Pulmonary artery endothelial cell (primary cell): ENCODE data around the gene VRK2. TPM values are rescaled to one million over a fixed set of nuclear protein-coding genes. Genes with fewer than 3 reads are reported as not detected.
"Not testable (repeated sequence)": the region's sequence is repeated elsewhere in the genome, so short reads cannot be mapped to it uniquely, and the experiment has no call there.

Experiments
- DNase-seq: peaks from one replicate; pipeline ENCODE4 v3.0.0-alpha.2; 2011; ENCODE audit warnings: low read depth, low spot score
- total RNA-seq: library from RNA; depleted of rRNA; stranded (reverse); fragments of >200 nt; gene quantifications from 2 replicates; pipeline ENCODE4 v1.2.3, GENCODE V29; 2014

The VRK2 gene
- total RNA-seq, 1 donor from 2014 or later: 40.0 TPM

GRCh38 chr2:58158481-58158880 lies 111.9 kb downstream of the VRK2 start:
- DNase-seq: no peak

GRCh38 chr2:58163913-58164312 lies 117.3 kb downstream of the VRK2 start:
- no peak for DNase-seq

- DNase-seq: not testable (repeated sequence)
These were observed 121.5 kb downstream of the VRK2 start for GRCh38 chr2:58168130-58168529.

DNA sequence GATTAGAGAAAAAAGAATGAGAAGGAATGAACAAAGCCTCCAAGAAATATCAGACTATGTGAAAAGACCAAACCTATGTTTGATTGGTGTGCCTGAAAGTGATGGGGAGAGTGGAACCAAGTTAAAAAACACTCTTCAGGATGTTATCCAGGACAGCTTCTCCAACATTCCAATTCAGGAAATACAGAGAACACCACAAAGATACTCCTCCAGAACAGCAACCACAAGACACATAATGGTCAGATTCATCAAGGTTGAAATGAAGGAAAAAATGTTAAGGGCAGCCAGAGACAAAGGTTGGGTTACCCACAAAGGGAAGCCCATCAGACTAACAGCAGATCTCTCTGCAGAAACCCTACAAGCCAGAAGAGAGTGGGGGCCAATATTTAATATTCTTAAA lies 123.2 kb downstream of the VRK2 start:
- not testable (repeated sequence) for DNase-seq

- not testable (repeated sequence) for DNase-seq
These were observed 123.8 kb downstream of the VRK2 start for GRCh38 chr2:58170334-58170933.

- DNase-seq: not testable (repeated sequence)
These were observed 125.2 kb downstream of the VRK2 start for GRCh38 chr2:58171831-58172230.

DNA sequence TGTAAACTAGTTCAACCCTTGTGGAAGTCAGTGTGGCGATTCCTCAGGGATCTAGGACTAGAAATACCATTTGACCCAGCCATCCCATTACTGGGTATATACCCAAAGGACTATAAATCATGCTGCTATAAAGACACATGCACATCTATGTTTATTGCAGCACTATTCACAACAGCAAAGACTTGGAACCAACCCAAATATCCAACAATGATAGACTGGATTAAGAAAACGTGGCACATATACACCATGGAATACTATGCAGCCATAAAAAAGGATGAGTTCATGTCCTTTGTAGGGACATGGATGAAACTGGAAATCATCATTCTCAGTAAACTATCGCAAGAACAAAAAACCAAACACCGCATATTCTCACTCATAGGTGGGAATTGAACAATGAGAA lies 130.6 kb downstream of the VRK2 start:
- DNase-seq: not testable (repeated sequence)

- DNase-seq: not testable (repeated sequence)
These were observed 133.6 kb downstream of the VRK2 start for GRCh38 chr2:58180175-58180574.

GRCh38 chr2:58180635-58181034 lies 134.0 kb downstream of the VRK2 start:
- no peak for DNase-seq

GRCh38 chr2:58182527-58182926 lies 135.9 kb downstream of the VRK2 start:
- DNase-seq: no peak

- no peak for DNase-seq
These were observed 139.9 kb downstream of the VRK2 start for GRCh38 chr2:58186501-58186900.

DNA sequence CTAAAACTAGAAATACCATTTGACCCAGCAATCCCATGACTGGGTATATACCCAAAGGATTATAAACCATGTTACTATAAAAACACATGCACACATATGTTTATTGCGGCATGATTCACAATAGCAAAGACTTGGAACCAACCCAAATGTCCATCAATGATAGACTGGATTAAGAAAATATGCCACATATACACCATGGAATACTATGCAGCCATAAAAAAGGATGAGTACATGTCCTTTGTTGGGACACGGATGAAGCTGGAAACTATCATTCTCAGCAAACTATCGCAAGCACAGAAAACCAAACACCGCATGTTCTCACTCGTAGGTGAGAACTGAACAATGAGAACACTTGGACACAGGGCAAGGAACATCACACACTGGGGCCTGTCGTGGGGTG lies 140.4 kb downstream of the VRK2 start:
- DNase-seq: not testable (repeated sequence)

GRCh38 chr2:58194458-58194857 lies 147.9 kb downstream of the VRK2 start:
- DNase-seq: no peak

DNA sequence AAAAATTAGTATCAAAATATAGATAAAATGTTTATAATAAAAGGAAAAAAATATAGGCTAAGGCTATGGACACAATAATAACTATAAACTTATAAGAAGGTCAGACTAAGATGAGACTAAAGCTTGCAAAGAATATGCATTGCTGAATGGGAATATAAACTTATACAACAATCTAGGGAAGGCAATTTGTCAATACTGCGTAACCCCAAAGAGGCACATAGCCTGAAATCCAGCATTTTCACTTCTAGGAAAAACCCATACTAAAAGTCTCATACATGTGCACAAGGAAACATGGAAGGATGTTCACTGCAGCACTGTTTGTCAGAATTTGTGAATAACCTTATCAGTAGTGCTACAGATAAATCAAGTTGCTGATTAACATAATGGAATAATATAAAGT lies 149.1 kb downstream of the VRK2 start:
- no peak for DNase-seq

- DNase-seq: no peak
These were observed 151.3 kb downstream of the VRK2 start for GRCh38 chr2:58197894-58198293.

- no peak for DNase-seq
These were observed 155.8 kb downstream of the VRK2 start for GRCh38 chr2:58202404-58202803.

- DNase-seq: no peak
These were observed 156.4 kb downstream of the VRK2 start for GRCh38 chr2:58203018-58203417.

- no peak for DNase-seq
These were observed 157.8 kb downstream of the VRK2 start for GRCh38 chr2:58204195-58204959.

DNA sequence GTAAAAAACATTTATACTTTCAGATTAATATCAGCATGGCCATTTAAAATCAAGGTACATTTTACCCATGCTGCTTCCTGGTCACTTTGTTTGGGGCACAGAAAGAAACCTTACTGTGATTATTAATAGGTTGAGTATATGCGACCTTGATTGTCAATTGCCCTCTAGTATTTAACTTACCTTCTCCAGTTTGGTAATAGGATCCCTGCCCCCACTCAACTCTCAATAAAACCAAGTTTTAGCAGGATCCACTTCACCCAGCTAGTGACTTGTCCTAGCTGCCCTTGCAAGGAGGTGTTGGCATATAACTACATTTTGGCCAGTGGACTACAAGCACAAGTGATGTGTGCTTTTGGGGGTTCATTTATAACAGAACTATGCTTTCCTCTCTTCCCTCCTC lies 160.2 kb downstream of the VRK2 start:
- no peak for DNase-seq

DNA sequence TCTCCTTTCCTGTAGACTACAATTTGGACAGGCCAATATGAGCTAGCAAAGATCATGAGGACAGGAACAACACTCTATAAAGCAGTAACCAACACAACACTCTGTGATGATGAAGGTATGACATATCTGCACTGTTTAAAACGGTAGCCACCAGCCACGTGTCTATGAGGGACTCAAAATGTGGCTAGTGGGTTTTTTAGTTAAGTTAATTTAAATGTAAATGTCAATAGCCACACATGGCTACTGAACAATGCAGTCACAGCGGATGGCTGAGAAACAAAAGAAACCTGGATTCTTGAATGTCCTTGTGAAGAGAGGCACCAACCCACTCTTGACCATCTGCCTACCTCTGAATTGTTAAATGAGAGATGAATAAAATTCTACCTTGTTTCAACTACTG lies 160.6 kb downstream of the VRK2 start:
- DNase-seq: no peak
